Fibroblast of skin of left quadriceps (primary cell): Measurements from ENCODE around the gene LAMA3.
"Not testable (repeated sequence)": the region's sequence is repeated elsewhere in the genome, so short reads cannot be mapped to it uniquely, and the experiment has no call there.

Source experiments
- DNase-seq, 2 experiments: peaks; one replicate each; pipeline ENCODE4 v3.0.0-alpha.2; 2013; ENCODE audit warnings: low read depth in 2 of 2

Gene LAMA3

DNA sequence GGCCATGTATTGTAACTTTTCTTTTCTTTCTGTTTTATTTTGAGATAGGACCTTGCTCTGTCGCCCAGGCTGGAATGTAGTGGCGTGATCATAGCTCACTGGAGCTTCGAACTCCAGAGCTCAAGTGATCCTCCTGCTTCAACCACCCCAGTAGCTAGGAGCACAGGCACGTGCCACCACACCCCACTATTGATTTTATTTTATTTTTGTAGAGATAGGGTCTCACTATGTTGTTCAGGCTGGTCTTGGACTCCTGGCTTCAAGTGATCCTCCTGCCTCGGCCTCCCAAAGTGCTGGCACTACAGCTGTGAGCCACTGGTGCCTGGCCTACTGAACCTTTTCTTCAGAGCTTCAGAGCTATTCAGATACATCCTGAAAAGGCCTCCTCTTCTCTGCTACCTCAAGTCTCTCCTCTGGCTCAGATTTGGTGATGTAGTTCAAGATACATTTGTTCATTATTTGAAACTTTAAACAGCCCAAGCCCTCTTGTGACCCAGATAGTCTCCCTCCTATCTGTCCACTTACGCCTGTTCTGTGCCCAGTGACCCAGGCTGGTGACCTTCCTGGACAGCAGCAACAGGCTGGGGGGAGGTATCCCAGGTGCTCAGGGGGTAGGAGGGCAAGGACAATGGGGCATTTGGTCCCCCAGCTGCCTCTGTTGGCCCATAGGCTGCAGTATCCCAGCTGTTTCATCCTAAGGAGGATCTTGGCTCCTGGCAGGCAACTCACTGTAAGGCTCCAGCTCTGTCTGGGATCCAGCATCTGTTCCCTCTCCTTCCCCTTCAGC, 38.6 kb downstream of the LAMA3 start:
- no peak for DNase-seq

DNA sequence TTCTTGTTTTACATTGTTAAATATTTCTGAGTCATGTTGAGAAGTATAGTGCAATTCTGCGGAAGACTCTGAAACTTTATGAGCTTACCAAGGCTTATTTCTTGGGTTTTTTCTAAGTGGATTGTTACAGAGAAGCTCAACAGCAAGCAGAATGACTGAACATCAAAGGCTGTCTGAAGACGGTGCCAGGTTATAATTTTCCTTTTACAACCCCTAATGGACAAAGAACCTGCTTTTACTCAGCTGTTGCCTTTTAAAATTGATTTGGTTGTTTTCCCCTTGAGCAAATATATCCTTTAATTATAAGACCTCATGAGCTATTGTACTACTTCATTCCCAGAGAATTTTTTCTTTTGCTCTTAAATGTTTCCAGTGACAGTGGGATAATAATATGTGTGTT, 41.6 kb downstream of the LAMA3 start:
- DNase-seq, result no peak

DNA sequence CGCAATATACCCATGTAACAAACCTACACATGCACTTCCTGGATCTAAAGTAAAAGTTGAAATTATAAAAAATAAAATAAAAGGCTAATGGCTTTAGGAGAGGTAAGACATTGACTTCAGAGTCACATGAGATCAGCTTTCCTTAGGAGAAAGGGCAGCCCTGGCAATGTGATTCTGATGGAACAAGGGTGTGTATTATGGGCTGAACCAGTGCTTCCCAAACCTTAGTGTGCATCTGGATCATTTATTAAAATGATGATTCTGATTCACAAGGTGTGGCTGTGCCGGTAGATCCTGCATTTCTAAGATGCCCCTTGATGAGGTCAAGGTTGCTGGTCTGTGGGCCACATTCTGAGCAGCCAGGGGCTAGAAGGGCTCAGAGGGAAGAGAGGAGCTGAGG, 42.6 kb downstream of the LAMA3 start:
- no peak for DNase-seq

DNA sequence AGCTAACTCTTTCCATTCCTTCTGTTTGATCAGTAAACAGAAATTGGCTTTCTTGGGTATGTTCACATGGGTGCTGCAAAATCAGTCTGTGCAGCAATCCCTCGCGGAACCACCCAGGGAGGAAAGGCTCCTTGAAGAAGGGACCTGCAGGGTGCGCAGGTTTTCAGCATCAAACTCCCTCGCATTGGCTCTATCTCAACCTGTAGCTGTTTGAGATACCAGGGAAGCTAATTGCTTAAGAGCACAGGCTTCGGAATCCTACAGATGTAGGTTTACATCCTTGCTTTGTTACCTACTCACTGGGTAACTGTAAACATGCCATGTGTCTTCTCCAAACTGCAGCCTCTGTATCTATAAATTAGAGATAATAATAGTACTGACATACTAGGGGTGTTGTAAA, 43.2 kb downstream of the LAMA3 start:
- DNase-seq, result no peak

DNA sequence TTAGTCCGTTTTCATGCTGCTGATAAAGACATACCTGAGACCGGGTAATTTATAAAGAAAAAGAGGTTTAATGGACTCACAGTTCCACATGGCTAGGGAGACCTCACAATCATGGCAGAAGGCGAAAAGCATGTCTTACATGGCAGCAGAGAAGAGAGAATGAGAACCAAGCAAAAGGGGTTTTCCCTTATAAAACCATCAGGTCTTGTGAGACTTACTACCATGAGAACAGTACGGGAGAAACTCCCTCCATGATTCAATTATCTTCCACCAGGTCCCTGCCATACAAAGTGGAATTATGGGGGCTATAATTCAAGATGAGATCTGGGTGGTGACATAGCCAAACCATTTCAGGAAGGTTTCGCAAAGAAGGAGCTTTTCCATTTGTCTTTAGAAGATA, 44.0 kb downstream of the LAMA3 start:
- DNase-seq, result not testable (repeated sequence)

DNA sequence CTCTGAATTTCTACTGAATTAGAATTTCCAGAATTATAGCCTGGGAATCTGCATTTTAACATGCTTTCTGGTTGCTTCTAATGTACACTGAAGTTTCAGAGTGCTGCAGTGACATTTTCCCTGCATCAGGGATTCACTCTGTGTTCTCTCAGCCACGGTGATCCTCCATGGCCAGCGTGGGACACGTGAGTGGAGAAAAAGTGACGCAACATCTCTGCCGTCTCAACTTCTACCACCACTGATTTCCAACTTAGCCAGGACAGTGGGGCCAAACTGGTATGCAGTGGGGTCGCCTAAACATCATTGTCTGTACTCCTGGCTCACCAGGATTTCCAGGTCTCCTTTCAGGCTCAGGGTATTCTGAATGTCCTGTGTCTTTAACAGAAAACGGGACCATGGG, 44.6 kb downstream of the LAMA3 start:
- no peak for DNase-seq

DNA sequence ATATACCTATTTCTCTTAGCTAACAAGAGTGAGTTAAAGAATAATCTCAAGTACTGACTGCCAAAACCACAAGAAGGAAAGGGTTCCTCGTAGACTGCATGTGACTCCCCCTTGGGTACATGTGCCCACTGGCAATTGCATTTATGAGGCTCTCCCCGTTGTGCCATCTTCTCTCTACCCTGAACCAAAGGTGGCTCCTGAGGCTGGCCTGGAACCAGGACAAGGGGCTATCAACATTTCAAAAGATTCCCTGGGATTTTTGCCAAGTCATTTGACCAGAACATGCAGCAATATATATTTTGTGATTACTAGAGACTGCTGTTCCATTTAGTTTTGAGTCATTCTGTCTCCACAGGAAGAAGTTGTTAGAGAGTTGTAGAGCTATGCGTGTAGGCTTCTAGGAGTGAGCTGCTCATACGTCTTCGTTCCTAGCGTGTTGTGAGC, 45.8 kb downstream of the LAMA3 start:
- DNase-seq, result no peak

DNA sequence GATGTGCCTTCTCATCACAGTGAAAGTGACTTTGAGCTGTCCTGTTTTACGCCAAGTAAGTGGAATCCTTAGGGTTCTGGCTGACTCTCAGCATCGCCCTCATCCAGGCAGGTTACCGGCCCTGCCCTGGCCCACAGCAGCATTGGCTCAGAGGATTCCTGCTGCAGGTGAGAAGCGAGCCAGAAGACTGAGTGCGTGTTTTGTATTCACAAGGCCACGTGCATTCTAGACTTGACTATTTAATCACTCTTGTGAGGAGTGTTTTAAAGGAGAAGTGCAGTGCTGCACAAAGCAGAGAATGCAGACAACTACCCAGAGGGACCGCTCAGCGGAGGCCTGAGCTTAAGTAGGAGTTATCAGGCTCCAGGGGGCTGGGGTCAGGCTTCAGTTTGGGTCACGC, 48.3 kb downstream of the LAMA3 start:
- no peak for DNase-seq

DNA sequence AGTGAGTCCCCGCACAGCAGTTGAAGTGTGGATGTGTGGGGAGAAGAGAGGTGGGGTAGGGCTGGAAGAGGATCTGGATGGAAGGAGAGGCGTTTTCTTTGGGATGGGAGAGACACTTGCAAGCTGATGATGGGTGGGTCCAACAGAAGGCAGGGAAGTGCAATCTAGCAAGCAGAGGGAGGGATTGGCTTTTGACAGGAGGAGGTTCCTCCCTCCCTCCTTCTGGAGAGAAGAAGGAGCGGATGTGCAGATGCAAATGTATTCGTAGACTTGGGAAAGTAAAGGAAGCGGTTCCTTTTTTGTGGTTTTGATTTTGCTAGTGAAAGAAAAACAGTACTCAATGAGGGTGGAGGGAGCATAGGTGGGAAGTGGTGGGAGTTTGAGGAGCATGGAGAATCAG, 48.9 kb downstream of the LAMA3 start:
- DNase-seq, result no peak

DNA sequence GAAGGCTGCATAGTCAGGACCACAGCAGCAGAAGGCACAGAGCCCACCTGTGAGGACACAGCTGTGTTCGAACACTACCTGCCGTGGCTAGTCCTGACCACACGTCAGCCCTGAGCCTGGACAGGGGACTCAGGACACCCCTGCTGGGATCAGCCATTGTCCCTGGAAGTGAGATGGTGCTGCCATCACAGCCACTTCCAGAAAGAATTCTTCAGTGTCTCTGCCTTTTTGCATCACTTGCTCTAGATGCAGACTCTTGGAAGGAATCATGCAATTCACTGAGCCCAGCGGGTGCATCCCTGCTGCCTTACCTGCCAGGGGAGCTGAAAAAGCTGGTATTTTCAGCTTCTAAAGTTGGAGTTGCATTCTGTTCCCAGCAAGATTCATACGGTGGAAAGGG, 49.3 kb downstream of the LAMA3 start:
- DNase-seq, result no peak

DNA sequence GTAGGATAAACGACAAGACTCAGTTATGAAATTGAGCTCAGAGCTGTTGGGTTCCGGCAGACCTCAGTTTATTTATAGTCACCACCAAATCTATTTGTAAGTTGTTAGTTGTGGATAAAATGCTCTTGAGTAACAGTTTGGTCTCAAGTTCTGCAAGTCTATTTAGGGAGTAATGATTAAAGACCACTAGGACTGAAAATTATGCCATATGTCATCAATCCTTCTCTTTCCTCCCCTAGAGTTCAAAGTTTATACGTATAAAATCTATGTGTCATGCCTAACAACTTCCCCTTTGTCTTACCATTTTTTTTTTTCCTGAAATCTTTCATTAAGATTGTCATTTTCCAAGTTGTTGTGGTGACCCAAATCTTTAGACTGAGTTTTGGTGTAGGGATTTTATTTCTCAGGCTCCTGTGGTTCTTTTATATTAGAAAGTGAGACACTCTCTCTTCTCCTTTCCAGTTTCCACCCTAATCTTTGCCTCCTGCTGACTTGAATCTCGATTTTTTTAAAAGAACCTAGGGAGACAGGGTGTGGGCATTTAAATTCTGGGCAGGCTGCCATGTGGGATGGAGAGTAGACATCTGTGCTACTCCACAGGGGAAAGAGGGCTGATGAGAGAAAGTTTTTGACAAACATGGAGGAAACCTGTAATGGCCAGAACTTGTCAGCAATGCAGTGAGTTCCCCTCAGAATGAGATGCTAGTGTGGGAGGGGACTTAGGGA, 51.0 kb downstream of the LAMA3 start:
- no peak for DNase-seq

DNA sequence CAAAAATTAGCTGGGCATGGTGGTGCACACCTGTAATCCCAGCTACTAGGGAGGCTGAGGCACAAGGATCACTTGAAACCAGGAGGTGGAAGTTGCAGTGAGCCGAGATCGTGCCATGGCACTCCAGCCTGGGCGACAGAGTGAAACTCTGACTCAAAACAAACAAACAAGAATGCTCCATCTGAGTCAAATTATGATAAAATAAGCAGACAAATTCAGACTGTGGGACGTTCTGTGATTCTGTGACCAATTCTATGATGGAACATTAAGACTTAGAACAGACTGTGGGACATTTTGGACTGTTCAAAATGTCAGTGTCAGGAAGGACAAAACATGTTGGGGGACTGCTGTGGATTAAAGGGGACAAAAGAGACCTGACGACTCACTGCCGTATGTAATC, 52.7 kb downstream of the LAMA3 start:
- not testable (repeated sequence) for DNase-seq

DNA sequence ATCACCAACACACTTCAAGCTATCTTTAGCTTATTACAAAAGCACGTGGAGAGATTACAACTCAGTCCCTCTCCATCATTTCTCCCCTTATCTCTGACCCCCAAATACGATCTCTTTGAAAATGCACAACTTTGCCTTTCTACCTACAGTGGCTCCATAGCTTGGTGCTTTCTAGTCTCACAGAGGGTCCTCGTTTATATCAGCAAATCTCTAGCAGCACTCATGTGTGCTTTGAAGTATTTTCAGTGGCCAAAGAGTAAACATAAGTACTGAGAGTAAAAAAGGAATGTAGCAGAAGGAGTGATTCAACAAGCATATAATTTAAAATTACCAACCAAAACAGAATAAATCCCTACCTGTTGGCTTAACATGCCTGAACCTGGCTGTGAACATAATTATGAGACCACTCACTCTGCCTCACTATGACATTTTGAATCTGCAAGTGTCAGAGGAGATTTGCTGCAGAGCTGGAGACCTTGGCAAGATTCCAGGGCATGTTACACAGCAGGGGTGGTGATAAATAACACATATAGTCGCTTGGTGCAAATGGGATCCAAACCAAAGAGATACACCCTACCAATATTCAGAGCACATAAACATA, 54.6 kb downstream of the LAMA3 start:
- DNase-seq, result no peak

DNA sequence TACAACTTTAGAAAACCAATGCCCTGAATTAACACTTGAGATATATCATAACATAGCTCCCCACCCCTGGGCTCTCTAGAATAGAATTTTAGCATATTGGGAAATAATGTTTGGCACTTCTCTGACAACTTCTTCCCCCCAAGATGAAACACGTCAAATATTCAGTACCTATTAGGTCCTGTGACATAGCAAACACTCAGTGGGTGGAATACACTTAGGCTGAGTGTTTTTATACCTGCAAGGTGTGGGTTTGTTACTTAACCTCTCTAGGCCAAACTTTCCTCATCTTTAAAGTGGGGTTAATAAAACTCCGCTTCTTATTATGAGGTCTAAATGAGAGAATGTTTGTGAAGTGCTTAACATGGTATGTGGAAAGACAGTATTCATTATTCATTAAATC, 56.1 kb downstream of the LAMA3 start:
- DNase-seq, result no peak

DNA sequence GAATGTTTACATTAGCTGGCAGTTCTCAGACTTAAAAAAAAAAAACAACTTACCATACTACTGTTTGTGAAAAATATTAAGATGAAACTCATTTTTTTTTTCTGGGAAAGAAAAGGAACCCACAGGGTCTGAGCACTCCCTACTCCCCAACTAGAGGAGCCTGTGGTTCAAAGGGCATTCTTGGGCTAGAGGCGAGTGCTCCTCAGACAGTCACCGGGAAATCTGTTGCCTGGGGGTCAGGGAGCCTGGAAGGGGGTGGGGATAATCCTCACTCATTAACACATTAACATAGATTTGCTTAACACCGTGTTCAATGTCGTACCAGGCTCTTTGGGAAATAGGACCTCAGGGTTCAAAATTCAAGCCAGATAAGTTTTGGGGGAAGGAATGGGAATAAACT, 57.6 kb downstream of the LAMA3 start:
- DNase-seq, result no peak

DNA sequence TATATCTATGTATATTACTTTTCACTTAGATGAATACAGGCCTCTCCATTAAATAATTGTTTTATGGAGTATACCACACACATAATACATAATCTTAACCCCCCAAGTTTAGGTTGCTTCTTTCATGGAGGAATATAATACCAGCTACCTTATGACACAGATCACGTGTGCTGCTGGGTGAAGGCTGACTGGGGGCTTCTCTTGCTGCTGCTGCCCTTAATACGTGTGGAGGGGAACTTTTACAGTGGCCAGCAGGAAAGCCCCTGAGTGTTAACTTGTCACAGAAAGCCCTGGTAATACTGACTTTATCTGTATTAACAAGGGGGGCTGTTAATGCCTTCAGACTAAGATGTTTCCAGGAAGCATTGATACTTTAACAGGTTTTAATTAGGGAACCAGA, 63.1 kb downstream of the LAMA3 start:
- DNase-seq, result no peak

DNA sequence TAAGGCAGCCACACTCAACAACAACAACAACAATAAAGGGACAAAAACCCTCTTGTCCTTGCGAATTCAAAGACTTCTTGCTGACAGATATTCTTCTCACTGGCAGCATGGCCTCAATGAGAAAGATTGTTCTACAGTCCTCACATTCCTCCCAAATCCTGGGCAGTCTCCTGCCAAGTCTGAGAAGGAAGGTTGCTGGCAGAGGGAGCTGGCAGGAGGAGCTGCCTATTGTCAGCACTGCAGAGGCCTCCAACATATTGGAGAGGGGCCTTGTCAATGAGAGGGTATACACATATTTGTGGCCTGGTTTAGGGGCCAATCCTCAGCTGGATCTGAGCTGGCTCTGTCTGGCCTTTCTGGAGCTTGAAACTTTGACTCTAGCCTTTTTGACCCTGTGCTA, 63.5 kb downstream of the LAMA3 start:
- DNase-seq, result no peak

DNA sequence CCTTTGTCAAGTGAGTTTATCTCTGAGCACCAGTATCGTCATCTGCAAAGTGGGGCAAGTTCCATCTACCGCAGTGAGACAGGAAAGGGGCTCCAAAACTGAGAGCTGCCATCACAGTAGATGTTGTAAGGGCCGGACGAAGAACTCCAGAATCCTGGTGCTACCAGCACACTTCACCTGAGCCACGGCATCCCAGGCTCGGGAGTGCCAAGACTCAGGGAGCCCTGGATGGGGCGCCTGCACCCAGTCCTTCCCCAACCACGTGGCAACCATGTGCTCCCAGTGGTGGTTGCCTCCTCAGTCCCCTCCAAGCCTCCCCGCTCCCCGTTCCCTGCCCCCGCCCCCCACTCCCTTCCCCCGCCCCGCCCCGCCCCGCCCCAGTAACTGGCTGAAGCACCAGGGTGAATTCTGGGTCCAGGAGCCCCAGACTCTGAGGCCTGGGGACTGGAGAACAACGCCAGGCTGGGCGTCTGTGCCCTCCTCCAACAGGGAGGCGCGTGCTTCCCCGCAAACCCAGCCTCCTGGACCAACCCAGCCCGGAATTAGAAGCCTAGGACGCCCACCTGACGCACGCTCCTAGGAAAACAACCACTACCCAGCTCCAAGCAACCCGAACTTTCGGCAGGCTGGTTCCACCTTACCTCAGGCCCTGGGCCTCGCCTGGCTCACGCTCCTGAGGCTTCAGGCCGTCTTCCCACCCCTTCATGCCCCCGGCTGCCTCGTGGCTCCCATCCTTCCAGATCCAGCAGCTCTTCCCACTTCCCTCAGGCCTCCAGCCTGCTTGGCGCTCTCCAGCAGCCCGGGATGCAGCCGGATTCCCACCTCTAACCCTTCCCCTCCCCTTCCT, 67.6 kb downstream of the LAMA3 start:
- DNase-seq, result no peak

DNA sequence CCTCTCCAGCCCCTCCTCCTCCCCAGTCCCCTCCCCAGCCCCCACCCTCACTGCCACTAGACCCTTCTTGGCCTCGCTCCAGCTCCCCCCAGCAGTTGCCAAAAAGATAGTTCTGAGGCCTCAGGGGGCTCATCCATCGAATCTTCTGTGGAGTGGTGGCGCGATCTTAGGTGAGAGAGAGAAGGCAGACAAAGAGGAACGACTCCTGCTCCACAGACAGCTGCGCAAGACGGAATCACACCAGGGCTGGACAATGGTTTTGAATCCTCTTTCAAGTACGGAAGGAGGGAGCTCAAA, 68.1 kb downstream of the LAMA3 start:
- DNase-seq, result no peak

DNA sequence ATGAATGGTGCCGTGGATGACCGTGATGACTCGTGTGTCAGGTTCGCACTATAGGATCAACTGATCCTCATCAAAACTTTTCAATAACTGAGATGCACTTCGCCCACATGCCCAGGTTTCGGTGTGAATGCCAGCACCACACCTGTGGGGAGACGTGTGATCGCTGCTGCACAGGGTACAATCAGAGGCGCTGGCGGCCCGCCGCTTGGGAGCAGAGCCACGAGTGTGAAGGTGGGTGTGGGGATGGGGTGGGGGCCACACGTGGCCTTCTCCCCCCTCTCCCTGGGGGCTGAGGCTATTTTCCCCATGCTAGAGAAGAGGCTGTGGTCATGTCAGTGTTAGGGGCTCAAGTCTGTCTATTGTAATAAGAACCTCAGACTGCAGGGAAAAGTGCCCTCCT, 69.0 kb downstream of the LAMA3 start:
- no peak for DNase-seq

DNA sequence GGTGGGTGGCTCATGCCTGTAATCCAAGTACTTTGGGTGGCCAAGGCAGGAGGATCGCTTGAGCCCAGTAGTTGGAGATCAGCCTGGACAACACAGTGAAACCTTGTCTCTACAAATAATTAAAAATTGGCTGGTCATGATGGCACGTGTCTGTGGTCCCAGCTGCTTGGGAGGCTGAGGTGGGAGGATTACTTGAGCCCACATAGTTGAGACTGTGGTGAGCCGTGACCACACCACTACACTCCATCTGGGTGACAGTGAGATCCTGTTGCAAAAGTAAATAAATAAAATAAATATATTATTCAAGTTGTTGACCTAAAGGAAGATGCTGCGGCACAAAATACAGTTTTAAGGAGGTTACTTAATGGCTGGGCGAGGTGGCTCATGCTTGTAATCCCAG, 72.7 kb downstream of the LAMA3 start:
- DNase-seq, result no peak

DNA sequence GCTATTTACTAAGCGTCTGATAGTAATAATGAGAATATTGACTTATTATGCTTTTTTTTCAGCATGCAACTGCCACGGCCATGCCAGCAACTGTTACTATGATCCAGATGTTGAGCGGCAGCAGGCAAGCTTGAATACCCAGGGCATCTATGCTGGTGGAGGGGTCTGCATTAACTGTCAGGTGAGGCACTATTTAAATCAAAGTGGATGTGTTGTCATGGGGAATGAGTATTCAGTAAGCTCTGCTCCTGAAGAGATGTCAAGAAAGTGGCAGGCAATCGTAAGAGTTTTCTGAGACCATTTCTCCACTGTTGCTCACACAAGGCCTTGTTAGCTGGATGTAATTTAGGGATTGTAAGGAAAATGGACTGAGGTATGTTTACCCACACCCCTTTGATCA, 74.1 kb downstream of the LAMA3 start:
- DNase-seq, result no peak
